ENCODE results near the gene MIAT.

MIAT gene

DNA sequence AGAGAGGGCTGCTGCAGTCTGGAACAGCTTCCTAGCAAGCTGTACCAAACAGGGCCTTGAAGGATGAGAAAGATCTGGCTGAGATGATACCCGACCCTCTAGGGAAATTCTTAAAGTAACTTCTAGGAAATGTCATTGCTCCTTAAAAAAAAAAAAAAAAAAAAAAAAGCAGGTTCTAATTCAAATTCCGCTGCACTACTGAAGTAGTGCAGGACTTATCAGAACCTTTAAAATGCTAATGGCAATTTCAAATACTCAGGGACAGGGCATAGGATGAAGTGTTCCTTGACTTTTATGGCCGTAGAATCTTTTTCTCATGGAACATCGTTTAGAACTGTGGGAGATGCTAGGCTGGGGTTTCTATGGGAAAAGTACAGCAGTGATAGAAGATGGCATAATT is 13.1 kb downstream of the MIAT start:
- no peak for DNase-seq

GRCh38 chr22:26671317-26672059 is 14.1 kb downstream of the MIAT start:
- DNase-seq = peak; percentile 71 to 75

GRCh38 chr22:26672060-26672471 is 14.7 kb downstream of the MIAT start:
- peak in 1 of 2 donors; percentile 17 for DNase-seq

DNA sequence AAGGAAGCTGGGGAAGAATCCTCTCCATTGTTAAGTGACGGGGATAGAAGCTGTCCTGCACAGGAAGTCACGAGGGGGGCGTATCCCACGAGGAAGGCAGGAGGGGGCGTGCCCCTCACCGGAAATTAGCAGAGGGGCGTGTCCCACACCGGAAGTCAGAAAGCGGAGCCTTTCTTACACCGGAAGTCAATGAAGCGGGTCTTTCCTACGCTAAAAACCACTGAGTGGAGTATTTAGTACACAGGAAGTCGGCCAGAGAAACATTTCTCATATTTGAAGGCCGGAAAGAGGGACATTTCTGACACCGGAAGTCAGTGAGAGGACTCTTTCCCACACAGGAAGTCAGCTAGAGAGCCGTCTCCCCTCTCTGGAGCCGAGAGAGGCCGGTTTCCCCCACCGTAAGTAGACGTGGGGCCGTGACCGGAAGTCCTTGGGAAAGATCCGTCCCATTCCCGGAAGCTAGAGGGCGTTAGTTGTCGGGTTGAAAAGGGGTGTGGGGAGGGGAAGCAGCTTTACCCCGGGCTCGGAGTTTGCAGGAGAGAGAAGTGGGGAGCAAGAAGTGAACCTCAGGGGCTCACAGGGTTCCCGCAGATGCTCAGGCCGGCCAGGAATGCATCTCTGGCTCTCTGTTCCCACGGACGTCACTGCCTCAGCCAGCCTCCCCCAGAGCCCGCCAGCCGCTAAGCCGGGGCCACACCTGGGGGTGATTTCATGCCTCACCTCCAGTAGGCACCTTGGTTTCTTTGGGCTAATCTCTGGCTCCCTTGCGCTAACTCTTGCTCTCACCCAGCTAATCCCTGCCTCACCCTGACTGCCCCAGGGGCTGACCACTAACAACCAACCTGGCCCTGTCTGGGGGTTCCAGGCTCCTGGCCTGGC is 15.4 kb downstream of the MIAT start:
- peak; percentile 91 to 93 for DNase-seq

DNA sequence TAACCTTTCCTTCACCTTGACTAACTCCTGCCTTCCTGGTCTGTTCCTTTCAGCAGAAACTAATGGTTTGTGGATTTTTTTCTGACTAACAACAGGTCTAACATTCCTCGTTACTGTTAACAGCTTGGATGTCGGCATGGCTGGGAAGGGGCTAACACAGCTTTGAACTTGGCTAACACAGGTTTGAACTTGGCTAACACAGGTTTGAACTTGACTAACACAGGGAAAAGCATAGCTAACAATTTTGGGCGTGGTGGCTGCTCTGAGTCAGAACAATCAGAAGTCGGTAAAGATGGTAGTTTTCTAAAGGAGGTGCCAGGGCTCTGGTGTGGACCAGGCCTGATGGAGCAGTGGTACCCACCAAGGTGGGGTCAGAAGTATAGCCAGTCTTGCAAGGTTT is 16.1 kb downstream of the MIAT start:
- peak; percentile 38 to 41 for DNase-seq

GRCh38 chr22:26674211-26675190 is 17.1 kb downstream of the MIAT start:
- DNase-seq = peak in 1 of 2 donors; percentile 22

DNA sequence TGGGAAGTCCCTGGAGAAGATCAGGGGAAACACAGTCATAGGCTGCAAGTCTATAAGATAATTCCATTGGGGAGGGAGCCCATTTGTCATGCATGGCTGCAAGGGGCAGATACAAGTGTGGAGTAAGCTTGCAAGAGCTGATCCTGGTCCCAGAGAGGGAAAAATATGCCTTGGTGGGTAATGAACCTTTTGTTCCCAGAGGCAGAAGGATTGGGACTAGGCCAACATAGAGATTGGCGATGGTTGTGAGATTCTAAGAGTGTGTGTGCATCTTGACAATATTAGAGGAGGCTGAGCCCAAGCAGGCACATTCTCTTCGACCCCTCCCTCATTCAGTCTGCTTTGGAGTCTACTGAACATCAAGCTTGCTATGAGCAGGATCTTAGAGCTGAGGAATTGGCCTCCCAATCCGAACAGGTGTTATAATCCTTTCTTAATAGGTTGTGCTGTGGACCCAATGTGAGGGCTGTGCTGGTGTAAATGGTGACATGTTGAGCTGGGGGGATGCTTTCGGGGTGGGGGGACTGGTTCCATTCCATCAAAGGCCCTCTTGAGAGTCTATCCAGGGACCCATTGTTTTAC is 18.4 kb downstream of the MIAT start:
- no peak for DNase-seq

DNA sequence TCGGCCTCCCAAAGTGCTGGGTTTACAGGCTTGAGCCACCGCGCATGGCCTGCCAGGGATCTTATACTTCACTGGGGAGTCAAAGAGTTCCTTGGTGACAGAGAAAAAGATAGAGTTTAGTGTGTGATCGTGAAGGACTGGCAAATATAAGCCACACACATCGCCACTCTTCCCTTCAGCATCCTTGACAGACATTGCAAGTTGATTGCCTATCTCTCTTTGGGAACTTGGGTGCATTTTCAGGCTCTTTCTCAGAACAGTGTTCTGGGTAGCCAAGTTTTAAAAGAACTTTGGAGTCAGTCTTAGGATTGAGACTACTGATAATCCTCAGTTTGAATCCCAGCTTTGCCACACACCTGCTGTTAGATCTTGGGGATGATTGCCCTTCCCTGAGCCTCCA is 19.8 kb downstream of the MIAT start:
- no peak for DNase-seq

DNA sequence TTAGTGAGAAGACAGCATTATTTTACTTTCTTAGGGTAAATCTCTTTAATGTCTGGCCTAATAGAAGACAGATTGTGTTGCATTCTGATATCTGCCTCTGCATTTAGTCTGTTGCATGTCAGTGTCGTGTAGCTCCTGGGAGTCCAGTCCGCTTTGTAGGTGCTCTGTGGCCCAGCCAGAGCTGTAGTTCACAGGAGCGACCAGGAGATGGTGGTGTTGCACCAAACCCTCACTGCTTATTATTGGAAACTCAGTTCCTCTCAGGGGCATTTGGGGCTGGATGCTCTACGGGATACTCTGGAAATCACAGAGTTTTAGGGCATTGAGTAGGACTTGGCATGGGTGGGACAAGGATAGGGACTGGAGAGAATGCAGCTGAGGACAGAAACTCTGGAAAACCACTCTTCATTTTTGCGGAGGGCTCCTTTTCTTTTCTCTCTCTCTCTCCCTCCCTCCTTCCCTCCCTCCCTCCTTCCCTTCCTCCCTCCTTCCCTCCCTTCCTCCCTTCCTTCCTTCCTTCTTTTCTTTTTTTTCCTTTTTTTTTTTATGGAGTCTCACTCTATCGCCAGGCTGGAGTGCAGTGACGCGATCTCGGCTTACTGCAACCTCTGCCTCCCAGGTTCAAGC is 21.7 kb downstream of the MIAT start:
- DNase-seq = peak; percentile 78 to 81

DNA sequence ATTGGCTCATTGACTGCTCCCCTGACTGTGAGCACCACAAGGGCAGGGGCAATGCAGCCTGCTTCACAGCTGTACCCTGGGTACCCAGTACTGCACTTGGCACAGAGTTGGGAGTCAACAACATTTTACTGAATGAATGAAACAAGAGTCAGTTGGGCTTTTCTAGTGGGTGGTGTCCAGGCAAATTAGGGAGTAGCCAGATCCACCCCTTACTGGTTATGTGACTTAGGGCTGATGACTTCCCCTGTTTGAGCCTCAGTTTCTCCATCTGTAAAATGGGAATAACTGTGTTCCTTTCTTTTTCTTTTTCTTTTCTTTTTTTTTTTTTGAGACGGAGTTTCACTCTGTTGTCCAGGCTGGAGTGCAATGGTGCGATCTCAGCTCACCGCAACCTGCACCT is 23.1 kb downstream of the MIAT start:
- DNase-seq = no peak

DNA sequence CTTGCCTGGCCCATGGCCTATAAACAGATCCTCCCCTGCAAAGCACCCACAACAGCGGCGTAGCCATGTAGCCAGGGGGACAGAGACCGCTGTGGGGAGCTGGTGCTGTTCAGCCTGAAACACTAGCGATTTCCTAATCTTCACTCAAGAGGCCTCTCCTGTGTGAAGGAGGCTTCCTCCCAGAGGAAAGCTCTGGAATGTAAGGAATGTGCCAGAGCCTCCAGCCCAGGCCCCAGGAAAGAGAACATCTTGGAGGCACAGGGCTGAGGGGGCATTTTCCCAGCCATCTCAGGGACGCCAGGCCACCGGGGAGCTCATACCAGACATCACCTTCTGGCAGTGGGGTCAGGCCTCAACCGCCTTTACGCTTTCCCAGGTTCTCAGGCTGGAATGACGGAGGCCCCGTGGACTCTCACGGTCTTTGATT is 24.0 kb downstream of the MIAT start:
- no peak for DNase-seq

DNA sequence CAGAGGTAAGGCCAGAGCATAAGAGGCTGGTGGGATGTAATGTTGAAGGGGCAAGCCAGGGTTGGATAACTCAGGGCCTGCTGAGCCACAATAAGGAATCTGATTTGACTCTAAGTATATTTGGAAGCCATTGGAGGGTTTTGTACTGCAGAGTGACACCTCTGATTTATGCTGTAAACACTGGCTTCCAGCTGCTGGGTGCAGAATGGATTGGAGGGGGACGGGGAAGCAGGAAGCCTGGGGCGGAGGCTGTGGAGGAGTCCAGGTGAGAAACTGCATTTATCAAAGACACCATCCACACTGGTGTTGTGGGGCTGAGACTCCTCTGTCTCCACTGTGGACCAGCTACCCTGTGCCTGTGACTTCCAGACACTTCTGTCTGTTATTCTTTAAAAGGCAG is 26.8 kb downstream of the MIAT start:
- no peak for DNase-seq

DNA sequence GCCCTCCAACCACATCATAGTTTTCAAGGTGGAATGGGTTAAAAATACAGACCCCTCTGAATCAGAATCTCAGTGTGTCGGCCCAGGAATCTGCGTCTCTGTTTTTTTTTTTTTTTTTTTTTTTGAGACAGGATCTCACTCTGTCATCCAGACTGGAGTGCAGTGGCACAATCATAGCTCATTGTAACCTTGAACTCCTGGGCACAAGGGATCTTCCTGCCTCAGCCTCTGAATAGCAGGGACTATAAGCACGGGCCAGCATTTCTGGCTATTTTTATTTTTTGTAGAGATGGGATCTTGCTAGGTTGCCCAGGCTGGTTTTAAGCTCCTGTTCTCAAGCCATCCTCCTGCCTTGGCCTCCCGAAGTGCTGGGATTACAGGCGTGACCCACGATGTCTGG is 28.2 kb downstream of the MIAT start:
- no peak for DNase-seq

GRCh38 chr22:26687439-26687838 is 30.1 kb downstream of the MIAT start:
- DNase-seq = no peak

DNA sequence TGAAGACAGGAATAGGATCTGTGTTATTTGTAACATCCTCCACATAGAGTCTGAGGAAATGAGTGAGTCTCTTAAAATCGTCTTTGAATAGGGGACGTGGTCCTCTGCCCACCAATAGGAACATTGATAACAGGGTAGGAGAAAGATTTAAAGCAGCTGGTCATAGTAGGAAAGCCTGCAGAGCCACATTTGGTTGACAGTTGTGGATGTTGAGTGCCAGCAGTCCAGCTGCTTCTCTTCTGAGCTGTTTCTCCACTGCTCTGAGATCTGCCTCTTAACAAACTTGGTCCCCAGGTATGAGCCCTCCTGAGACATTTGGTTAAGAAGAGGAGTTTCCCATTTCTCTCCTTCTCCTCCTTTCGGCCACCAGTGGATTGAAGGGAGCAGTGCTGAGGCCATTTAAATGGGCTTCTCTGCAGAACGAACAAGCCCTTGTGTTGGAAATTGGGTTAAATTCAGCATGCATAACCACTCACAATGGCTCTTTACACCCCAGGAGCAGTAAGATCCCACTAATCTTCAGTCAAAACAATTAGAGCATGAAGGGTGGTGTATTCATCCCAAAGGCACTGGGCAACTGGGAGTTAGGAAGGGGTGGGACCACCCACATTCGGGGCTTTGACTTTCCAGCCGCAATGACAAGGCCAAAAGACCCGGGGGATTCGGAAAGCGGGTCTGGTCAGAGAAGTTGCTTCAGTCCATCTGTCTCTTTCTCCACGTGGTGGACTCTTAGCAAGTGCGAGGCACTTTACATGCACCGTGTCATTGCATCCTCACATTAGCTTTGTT is 32.3 kb downstream of the MIAT start:
- DNase-seq = no peak

- DNase-seq = no peak
Measured at GRCh38 chr22:26690654-26691376, 33.4 kb downstream of the MIAT start.

GRCh38 chr22:26691377-26691716 is 34.0 kb downstream of the MIAT start:
- no peak for DNase-seq

GRCh38 chr22:26692215-26692614 is 34.8 kb downstream of the MIAT start:
- DNase-seq = no peak

DNA sequence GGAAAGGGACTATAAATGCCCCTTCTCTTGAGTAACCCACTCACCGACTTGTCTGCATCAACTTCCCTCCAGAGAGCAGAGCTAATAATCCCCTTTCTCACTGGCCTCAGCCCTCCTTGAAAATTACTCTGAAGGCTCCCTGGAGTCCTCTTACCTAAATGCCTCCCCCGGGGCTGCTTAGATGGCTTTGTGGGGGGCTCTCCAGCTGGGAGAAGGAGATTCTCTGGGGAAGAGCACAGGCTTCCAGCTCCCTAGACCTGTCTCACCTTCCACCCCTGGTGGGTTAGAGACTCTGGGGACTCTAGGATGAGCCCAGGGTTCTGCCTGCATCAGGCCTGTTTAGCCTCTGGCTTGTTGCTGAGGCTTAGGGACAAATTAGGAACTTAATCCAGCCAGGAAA is 39.8 kb downstream of the MIAT start:
- DNase-seq = no peak

- no peak for DNase-seq
Measured at GRCh38 chr22:26700462-26700861, 43.1 kb downstream of the MIAT start.

DNA sequence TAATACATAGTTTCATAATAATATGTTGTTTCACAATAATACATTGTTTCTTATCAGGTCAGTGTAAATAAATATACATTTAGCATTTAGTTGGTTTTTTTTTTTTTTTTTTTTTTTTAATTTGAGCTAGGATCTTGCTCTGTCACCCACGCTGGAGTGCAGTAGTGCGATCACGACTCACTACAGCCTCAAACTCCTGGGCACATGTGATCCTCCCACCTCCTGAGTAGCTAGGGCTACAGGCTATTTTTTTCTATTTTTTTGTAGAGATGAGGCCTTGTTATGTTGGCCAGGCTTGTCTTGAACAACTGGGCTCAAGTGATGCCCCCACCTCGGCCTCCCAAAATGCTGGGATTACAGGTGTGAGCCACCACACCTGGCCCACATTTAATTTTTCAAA is 43.5 kb downstream of the MIAT start:
- DNase-seq = no peak
